ENCODE measurements around the gene PANX2.

PANX2 gene

GRCh38 chr22:50211147-50211546 is 40.6 kb downstream of the PANX2 start:
- no peak for DNase-seq (ENCODE audit: low read depth in 3 of 3, low spot score in 1 of 3)

GRCh38 chr22:50213263-50213662 is 42.7 kb downstream of the PANX2 start:
- no peak for DNase-seq (ENCODE audit: low read depth in 3 of 3, low spot score in 1 of 3)

- no peak for DNase-seq (ENCODE audit: low read depth in 3 of 3, low spot score in 1 of 3)
These were observed 44.9 kb downstream of the PANX2 start for GRCh38 chr22:50215297-50216054.

GRCh38 chr22:50216055-50216683 is 45.6 kb downstream of the PANX2 start:
- no peak for DNase-seq (ENCODE audit: low read depth in 3 of 3, low spot score in 1 of 3)

- DNase-seq (ENCODE audit: low read depth in 3 of 3, low spot score in 1 of 3) = no peak
These were observed 46.4 kb downstream of the PANX2 start for GRCh38 chr22:50216684-50217520.

- DNase-seq (ENCODE audit: low read depth in 3 of 3, low spot score in 1 of 3) = no peak
These were observed 47.1 kb downstream of the PANX2 start for GRCh38 chr22:50217543-50218152.

GRCh38 chr22:50218153-50218995 is 47.8 kb downstream of the PANX2 start:
- no peak for DNase-seq (ENCODE audit: low read depth in 3 of 3, low spot score in 1 of 3)

GRCh38 chr22:50218996-50219727 is 48.6 kb downstream of the PANX2 start:
- no peak for DNase-seq (ENCODE audit: low read depth in 3 of 3, low spot score in 1 of 3)

GRCh38 chr22:50219800-50220602 is 49.5 kb downstream of the PANX2 start:
- no peak for DNase-seq (ENCODE audit: low read depth in 3 of 3, low spot score in 1 of 3)

- no peak for DNase-seq (ENCODE audit: low read depth in 3 of 3, low spot score in 1 of 3)
These were observed 50.3 kb downstream of the PANX2 start for GRCh38 chr22:50220603-50221409.

GRCh38 chr22:50221410-50222300 is 51.1 kb downstream of the PANX2 start:
- no peak for DNase-seq (ENCODE audit: low read depth in 3 of 3, low spot score in 1 of 3)

GRCh38 chr22:50222508-50222907 is 52.0 kb downstream of the PANX2 start:
- DNase-seq (ENCODE audit: low read depth in 3 of 3, low spot score in 1 of 3) = no peak

GRCh38 chr22:50224071-50224470 is 53.5 kb downstream of the PANX2 start:
- no peak for DNase-seq (ENCODE audit: low read depth in 3 of 3, low spot score in 1 of 3)

GRCh38 chr22:50225200-50225969 is 54.9 kb downstream of the PANX2 start:
- no peak for DNase-seq (ENCODE audit: low read depth in 3 of 3, low spot score in 1 of 3)

- no peak for DNase-seq (ENCODE audit: low read depth in 3 of 3, low spot score in 1 of 3)
These were observed 55.7 kb downstream of the PANX2 start for GRCh38 chr22:50226063-50226874.

GRCh38 chr22:50226875-50227165 is 56.3 kb downstream of the PANX2 start:
- no peak for DNase-seq (ENCODE audit: low read depth in 3 of 3, low spot score in 1 of 3)

Data from stimulated activated CD4-positive, alpha-beta T cell treated with anti-CD3 and anti-CD28 coated beads, TNF-alpha, amount 100 ng/mL, for 1 hour (primary cell).